HepG2 (cell line): ENCODE measurements around the gene ZMYM3. TPM values are rescaled to one million over a fixed set of nuclear protein-coding genes. Genes with fewer than 3 reads are reported as not detected.
A peak's percentile ranks its signal among the peaks of the same experiment; 100 is the strongest.

Source experiments
- ATM ChIP-seq: fragments of 450-650 bp; IDR thresholded peaks from 2 replicates; pipeline ENCODE4 v1.7.1; 2017; ENCODE audit warnings: mild to moderate bottlenecking, borderline replicate concordance
- ELF1 ChIP-seq: sonication (generic); formaldehyde crosslinking; IDR thresholded peaks from 2 replicates; pipeline ENCODE4 v1.4.0; 2020; ENCODE audit warnings: missing genetic modification reagents
- GFI1 ChIP-seq: sonication (generic); formaldehyde crosslinking; IDR thresholded peaks from 2 replicates; pipeline ENCODE4 v1.5.0; 2020; ENCODE audit warnings: missing genetic modification reagents, mild to moderate bottlenecking, borderline replicate concordance
- HDAC1 ChIP-seq: sonication (generic); formaldehyde crosslinking; IDR thresholded peaks from 2 replicates; pipeline ENCODE4 v1.5.1; 2020; ENCODE audit warnings: mild to moderate bottlenecking, missing genetic modification reagents
- KDM1A ChIP-seq: IDR thresholded peaks from 2 replicates; pipeline ENCODE4 v1.6.1; 2016; ENCODE audit warnings: missing compliant biosample characterization
- KDM6A ChIP-seq: IDR thresholded peaks from 2 replicates; pipeline ENCODE4 v1.6.1; 2016; ENCODE audit warnings: low read depth
- NRL ChIP-seq: sonication (generic); formaldehyde crosslinking; IDR thresholded peaks from 2 replicates; pipeline ENCODE4 v1.5.0; 2020; ENCODE audit warnings: missing genetic modification reagents, mild to moderate bottlenecking, moderate library complexity, borderline replicate concordance
- PRDM10 ChIP-seq: sonication (generic); formaldehyde crosslinking; IDR thresholded peaks from 2 replicates; pipeline ENCODE4 v1.4.0; 2020; ENCODE audit warnings: low read depth, missing genetic modification reagents
- SP140L ChIP-seq: sonication (generic); formaldehyde crosslinking; IDR thresholded peaks from 2 replicates; pipeline ENCODE4 v1.4.0; 2020; ENCODE audit warnings: missing genetic modification reagents, borderline replicate concordance
- SP4 ChIP-seq: sonication (generic); formaldehyde crosslinking; IDR thresholded peaks from 2 replicates; pipeline ENCODE4 v1.8.1; 2023; ENCODE audit warnings: mild to moderate bottlenecking, missing genetic modification reagents
- THAP7 ChIP-seq: sonication (generic); formaldehyde crosslinking; IDR thresholded peaks from 2 replicates; pipeline ENCODE4 v1.8.1; 2023; ENCODE audit warnings: mild to moderate bottlenecking, missing genetic modification reagents
- TRIM22 ChIP-seq: fragments of 450-650 bp; IDR thresholded peaks from 2 replicates; pipeline ENCODE4 v1.6.1; 2017
- ZNF136 ChIP-seq: sonication (generic); formaldehyde crosslinking; IDR thresholded peaks from 2 replicates; pipeline ENCODE4 v1.8.1; 2022; ENCODE audit warnings: low read depth, mild to moderate bottlenecking, moderate library complexity, missing genetic modification reagents
- ZNF879 ChIP-seq: sonication (generic); formaldehyde crosslinking; IDR thresholded peaks from 2 replicates; pipeline ENCODE4 v1.8.1; 2023; ENCODE audit warnings: missing genetic modification reagents
- ZSCAN12 ChIP-seq: sonication (generic); formaldehyde crosslinking; IDR thresholded peaks from 2 replicates; pipeline ENCODE4 v1.9.0; 2021; ENCODE audit warnings: mild to moderate bottlenecking, missing genetic modification reagents
- ZSCAN9 ChIP-seq: IDR thresholded peaks from 2 replicates; pipeline ENCODE4 v1.6.1; 2016; ENCODE audit warnings: borderline replicate concordance
- polyA plus RNA-seq, 8 experiments: library from polyadenylated mRNA; depleted of rRNA in 3 of 8; stranded (reverse) in 7 of 8; unstranded in 1 of 8; fragments of >200 nt; fragmentation: Illumina TruSeq in 4 of 8; extraction: Trizol in 4 of 8; gene quantifications; 2 replicates each; pipeline versions ENCODE4 v1.2.1 to v1.2.3, GENCODE V29; 2011 to 2016; ENCODE audit warnings: low read depth in 4 of 8, missing spikeins in 1 of 8, mixed read lengths in 1 of 8; ENCODE audit not compliant: insufficient read depth in 1 of 8
- total RNA-seq, 5 experiments: library from RNA; depleted of rRNA; stranded (reverse); fragments of >200 nt; fragmentation: Illumina TruSeq; extraction: Trizol; gene quantifications; 2 replicates each; pipeline ENCODE4 v1.2.3, GENCODE V29; 2016; ENCODE audit warnings: low read depth in 1 of 5
- TF ChIP-seq, protein P1 (sequence below): sonication (generic); formaldehyde crosslinking; IDR thresholded peaks from 2 replicates; pipeline ENCODE4 v1.4.0; 2020; ENCODE audit warnings: missing genetic modification reagents

ZMYM3 gene
- total and polyA plus RNA-seq, 2 of the 13 experiments (the other 11 are each of a cell fraction or from before 2014, with no cell fraction given), result 26.4 to 35.4 TPM

- TF ChIP-seq GFI1 (CRISPR knock-in tag) (peak; percentile 66), ZNF879 (CRISPR knock-in tag) (no peak), ZSCAN12 (CRISPR knock-in tag) (no peak), ELF1 (CRISPR knock-in tag) (no peak), SP4 (CRISPR knock-in tag) (no peak), TRIM22 (no peak), PRDM10 (CRISPR knock-in tag) (peak; percentile 35; the same call in 1 of the 2 replicates), SP140L (CRISPR knock-in tag) (no peak), THAP7 (CRISPR knock-in tag) (no peak), ZNF136 (CRISPR knock-in tag) (no peak), HDAC1 (CRISPR knock-in tag) (peak; percentile 51), KDM6A (CRISPR knock-in tag) (peak; percentile 92), ZSCAN9 (CRISPR knock-in tag) (no peak; the same call in 1 of the 2 replicates), NRL (CRISPR knock-in tag) (no peak), KDM1A (CRISPR knock-in tag) (no peak), ATM (no peak)
- TF ChIP-seq, protein P1, sequence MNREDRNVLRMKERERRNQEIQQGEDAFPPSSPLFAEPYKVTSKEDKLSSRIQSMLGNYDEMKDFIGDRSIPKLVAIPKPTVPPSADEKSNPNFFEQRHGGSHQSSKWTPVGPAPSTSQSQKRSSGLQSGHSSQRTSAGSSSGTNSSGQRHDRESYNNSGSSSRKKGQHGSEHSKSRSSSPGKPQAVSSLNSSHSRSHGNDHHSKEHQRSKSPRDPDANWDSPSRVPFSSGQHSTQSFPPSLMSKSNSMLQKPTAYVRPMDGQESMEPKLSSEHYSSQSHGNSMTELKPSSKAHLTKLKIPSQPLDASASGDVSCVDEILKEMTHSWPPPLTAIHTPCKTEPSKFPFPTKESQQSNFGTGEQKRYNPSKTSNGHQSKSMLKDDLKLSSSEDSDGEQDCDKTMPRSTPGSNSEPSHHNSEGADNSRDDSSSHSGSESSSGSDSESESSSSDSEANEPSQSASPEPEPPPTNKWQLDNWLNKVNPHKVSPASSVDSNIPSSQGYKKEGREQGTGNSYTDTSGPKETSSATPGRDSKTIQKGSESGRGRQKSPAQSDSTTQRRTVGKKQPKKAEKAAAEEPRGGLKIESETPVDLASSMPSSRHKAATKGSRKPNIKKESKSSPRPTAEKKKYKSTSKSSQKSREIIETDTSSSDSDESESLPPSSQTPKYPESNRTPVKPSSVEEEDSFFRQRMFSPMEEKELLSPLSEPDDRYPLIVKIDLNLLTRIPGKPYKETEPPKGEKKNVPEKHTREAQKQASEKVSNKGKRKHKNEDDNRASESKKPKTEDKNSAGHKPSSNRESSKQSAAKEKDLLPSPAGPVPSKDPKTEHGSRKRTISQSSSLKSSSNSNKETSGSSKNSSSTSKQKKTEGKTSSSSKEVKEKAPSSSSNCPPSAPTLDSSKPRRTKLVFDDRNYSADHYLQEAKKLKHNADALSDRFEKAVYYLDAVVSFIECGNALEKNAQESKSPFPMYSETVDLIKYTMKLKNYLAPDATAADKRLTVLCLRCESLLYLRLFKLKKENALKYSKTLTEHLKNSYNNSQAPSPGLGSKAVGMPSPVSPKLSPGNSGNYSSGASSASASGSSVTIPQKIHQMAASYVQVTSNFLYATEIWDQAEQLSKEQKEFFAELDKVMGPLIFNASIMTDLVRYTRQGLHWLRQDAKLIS, result no peak
These were observed 25.8 kb downstream of the ZMYM3 start (continued) for GRCh38 chrX:71228063-71228642.
